Measurements from ENCODE around the gene PLXNA3. TPM values are rescaled to one million over a fixed set of nuclear protein-coding genes. Genes with fewer than 3 reads are reported as not detected.
"Not testable (repeated sequence)": the region's sequence is repeated elsewhere in the genome, so short reads cannot be mapped to it uniquely, and the experiment has no call there.

The PLXNA3 gene
- total and polyA plus RNA-seq, 2 experiments from 2014 or later: 25.9 to 35.1 TPM

DNA sequence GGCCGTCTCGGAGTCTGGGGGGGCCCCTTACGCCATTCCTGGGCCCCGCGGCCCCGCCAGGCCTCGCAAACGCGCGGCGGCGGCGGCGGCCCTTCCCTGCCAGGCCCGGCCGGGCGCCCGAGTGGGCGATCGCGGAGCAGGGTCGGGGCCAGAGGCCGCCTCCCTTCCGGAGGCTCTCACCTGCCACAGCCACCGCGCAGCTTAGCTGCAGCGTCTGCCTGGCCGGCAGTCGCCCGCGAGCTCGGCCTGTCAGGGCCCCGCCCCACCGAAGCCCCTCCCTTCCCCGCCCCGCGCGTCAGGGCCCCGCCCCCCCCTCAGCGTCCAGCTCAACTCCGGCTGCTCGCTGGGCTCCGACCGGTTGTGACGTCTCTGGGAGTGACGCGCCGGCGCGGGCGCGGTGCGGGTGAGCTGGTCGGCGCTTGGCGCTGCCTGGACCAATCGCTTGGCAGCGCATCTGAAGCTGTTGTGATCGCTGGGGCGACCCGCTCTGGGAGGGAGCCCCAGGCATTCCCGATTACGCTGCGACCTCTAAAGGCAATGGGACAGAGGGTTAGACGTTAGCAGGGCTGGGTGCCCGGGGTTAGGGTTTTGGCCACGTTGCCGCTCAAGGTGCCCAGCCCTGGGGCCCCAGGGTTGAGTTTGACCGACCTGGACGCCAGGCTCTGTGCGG is 32.5 kb downstream of the PLXNA3 start, which contains the start of gene SLC10A3:
Gene SLC10A3 (minus strand): TSS at position 216 of the 670 bp plus-strand sequence. CDS start 1,689 bp downstream, outside the sequence.
- Histone ChIP-seq H3K4me1 (ENCODE audit: insufficient read depth) (no peaks in the 10 kb centered on the region), H4K20me1 (ENCODE audit: insufficient read depth) (no peaks in the 10 kb centered on the region), H3K4me2 (ENCODE audit: unreplicated experiment) (peak within 1 kb of the TSS; percentile 81), H3K27ac (peak within 1 kb of the TSS; percentile 99), H2AFZ (peak within 1 kb of the TSS; percentile 90), H3F3A (ENCODE audit: insufficient read depth) (no peaks in the 10 kb centered on the region), H3K9ac (peak within 1 kb of the TSS; percentile 99), H3K36me3 (ENCODE audit: low read depth) (no peaks in the 10 kb centered on the region), H3K79me2 (ENCODE audit: insufficient read depth) (peaks cover 15% of the 10 kb centered on the region), H3K9me2 (ENCODE audit: insufficient read depth) (no peaks in the 10 kb centered on the region), H3K9me3 (ENCODE audit: low read depth) (no peaks in the 10 kb centered on the region), H3K4me3 (peak within 1 kb of the TSS; percentile 81), H3K27me3 (replicated peaks; ENCODE audit: insufficient read depth) (no peaks in the 10 kb centered on the region)
- no peak for TF ChIP-seq EZH2 (IDR thresholded peaks at IDR 0.05; ENCODE audit: insufficient read depth, poor library complexity, severe bottlenecking)
- TF ChIP-seq EZH2phosphoT487 (IDR thresholded peaks at IDR 0.05; ENCODE audit: insufficient read depth, low read depth): no peak
- WGBS, 2 experiments (ENCODE audit: low coverage in 1 of 2, low lambda C conversion rate in 2 of 2, missing lambda C conversion rate in 2 of 2): 0% methylated on average over 5 to 21 of the region's 71 CpGs
- DNase-seq: peak; percentile 94
- in situ Hi-C loops (cut with MboI): no loop called here

DNA sequence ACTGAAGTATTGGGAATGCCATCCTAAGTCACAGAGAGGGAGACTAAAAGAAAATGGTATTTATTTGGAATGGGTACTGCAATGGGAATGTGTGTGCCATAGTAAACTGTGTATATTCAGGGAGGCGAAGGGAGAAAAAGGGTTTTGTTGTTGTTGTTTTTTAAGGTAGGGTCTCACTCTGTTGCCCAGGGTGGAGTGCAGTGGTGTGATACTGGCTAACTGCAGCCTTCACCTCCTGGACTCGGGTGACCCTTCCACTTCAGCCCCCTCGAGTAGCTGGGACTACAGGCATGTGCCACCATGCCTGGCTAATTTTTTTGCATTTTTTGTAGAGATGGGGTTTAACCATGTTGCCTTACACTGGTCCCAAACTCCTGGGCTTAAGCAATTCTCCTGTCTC is 36.6 kb downstream of the PLXNA3 start:
- Histone ChIP-seq H3K4me3 (no peak overlapping the region), H3K27ac (no peak overlapping the region), H2AFZ (no peak overlapping the region), H3F3A (ENCODE audit: insufficient read depth) (no peaks in the 10 kb centered on the region), H3K9ac (no peak overlapping the region), H3K4me1 (ENCODE audit: insufficient read depth) (no peaks in the 10 kb centered on the region), H3K36me3 (ENCODE audit: low read depth) (no peaks in the 10 kb centered on the region), H3K27me3 (replicated peaks; ENCODE audit: insufficient read depth) (no peaks in the 10 kb centered on the region), H3K79me2 (ENCODE audit: insufficient read depth) (no peaks in the 10 kb centered on the region), H3K9me3 (ENCODE audit: low read depth) (no peaks in the 10 kb centered on the region), H3K4me2 (ENCODE audit: unreplicated experiment) (no peak overlapping the region), H3K9me2 (ENCODE audit: insufficient read depth) (no peaks in the 10 kb centered on the region), H4K20me1 (ENCODE audit: insufficient read depth) (no peaks in the 10 kb centered on the region)
- no peak for TF ChIP-seq EZH2 (IDR thresholded peaks at IDR 0.05; ENCODE audit: insufficient read depth, poor library complexity, severe bottlenecking)
- no peak for TF ChIP-seq EZH2phosphoT487 (IDR thresholded peaks at IDR 0.05; ENCODE audit: insufficient read depth, low read depth)
- WGBS, 2 experiments (ENCODE audit: low coverage in 1 of 2, low lambda C conversion rate in 2 of 2, missing lambda C conversion rate in 2 of 2): 63 to 64% methylated on average over 3 of the region's 3 CpGs
- in situ Hi-C loops (cut with MboI): no loop called here
- no peak for DNase-seq

- no peak for DNase-seq
- Histone ChIP-seq H3K27ac (no peak overlapping the region), H3K79me2 (ENCODE audit: insufficient read depth) (no peaks in the 10 kb centered on the region), H3K4me2 (ENCODE audit: unreplicated experiment) (no peak overlapping the region), H2AFZ (no peak overlapping the region), H3K9ac (no peak overlapping the region), H3F3A (ENCODE audit: insufficient read depth) (no peaks in the 10 kb centered on the region), H3K9me2 (ENCODE audit: insufficient read depth) (no peaks in the 10 kb centered on the region), H4K20me1 (ENCODE audit: insufficient read depth) (no peaks in the 10 kb centered on the region), H3K4me3 (no peak overlapping the region), H3K9me3 (ENCODE audit: low read depth) (no peaks in the 10 kb centered on the region), H3K27me3 (replicated peaks; ENCODE audit: insufficient read depth) (no peaks in the 10 kb centered on the region), H3K36me3 (ENCODE audit: low read depth) (no peaks in the 10 kb centered on the region), H3K4me1 (ENCODE audit: insufficient read depth) (no peaks in the 10 kb centered on the region)
- no peak for TF ChIP-seq EZH2phosphoT487 (IDR thresholded peaks at IDR 0.05; ENCODE audit: insufficient read depth, low read depth)
- TF ChIP-seq EZH2 (IDR thresholded peaks at IDR 0.05; ENCODE audit: insufficient read depth, poor library complexity, severe bottlenecking): no peak
- 87 to 100% methylated on average over 2 to 6 of the region's 6 CpGs for WGBS, 2 experiments (ENCODE audit: low coverage in 1 of 2, low lambda C conversion rate in 2 of 2, missing lambda C conversion rate in 2 of 2)
- in situ Hi-C loops (cut with MboI): no loop called here
Observed at GRCh38 chrX:154495472-154495922, 37.4 kb downstream of the PLXNA3 start.

- H3K4me2 ChIP-seq (ENCODE audit: unreplicated experiment); H3K4me1 ChIP-seq (ENCODE audit: insufficient read depth); H3K79me2 ChIP-seq (ENCODE audit: insufficient read depth); H3K9ac ChIP-seq; H3K27ac ChIP-seq; H4K20me1 ChIP-seq (ENCODE audit: insufficient read depth); H3K9me2 ChIP-seq (ENCODE audit: insufficient read depth); H3F3A ChIP-seq (ENCODE audit: insufficient read depth); H3K4me3 ChIP-seq; H3K27me3 ChIP-seq (replicated peaks; ENCODE audit: insufficient read depth); DNase-seq; H3K9me3 ChIP-seq (ENCODE audit: low read depth); H2AFZ ChIP-seq; in situ Hi-C loops (cut with MboI); H3K36me3 ChIP-seq (ENCODE audit: low read depth): not testable (repeated sequence)
- WGBS, 2 experiments (ENCODE audit: low coverage in 1 of 2, low lambda C conversion rate in 2 of 2, missing lambda C conversion rate in 2 of 2): 88 to 91% methylated on average over 4 of the region's 4 CpGs
Observed at GRCh38 chrX:154496591-154497137, 38.6 kb downstream of the PLXNA3 start.

DNA sequence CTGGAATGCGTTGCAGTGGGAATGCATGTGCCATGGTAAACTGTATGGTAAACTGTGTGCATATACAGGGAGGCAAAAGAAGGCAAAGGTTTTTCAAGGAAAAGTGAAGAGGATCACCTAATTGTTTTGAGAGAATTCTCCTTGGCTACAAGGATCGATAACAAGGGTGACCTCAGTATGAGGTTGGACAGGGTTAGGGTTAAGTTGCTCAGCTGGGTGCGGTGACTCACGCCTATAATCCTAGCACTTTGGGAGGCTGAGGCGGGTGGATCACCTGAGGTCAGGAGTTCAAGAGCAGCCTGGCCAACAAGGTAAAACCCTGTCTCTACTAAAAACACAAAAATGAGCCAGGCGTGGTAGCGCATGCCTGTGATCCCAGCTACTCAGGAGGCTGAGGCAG is 43.3 kb downstream of the PLXNA3 start:
- H3K27me3 ChIP-seq (replicated peaks; ENCODE audit: insufficient read depth); in situ Hi-C loops (cut with MboI); H4K20me1 ChIP-seq (ENCODE audit: insufficient read depth); H3K36me3 ChIP-seq (ENCODE audit: low read depth); H3K4me3 ChIP-seq; H3K9me3 ChIP-seq (ENCODE audit: low read depth); H3F3A ChIP-seq (ENCODE audit: insufficient read depth); DNase-seq; H3K79me2 ChIP-seq (ENCODE audit: insufficient read depth); H2AFZ ChIP-seq; H3K4me2 ChIP-seq (ENCODE audit: unreplicated experiment); H3K9me2 ChIP-seq (ENCODE audit: insufficient read depth); H3K9ac ChIP-seq; H3K27ac ChIP-seq: not testable (repeated sequence)
- WGBS, 2 experiments (ENCODE audit: low coverage in 1 of 2, low lambda C conversion rate in 2 of 2, missing lambda C conversion rate in 2 of 2): 86 to 88% methylated on average over 4 to 7 of the region's 7 CpGs
- peaks cover 11% of the 10 kb centered on the region for H3K4me1 ChIP-seq (ENCODE audit: insufficient read depth)
